Breast epithelium (tissue), 4 donors: ENCODE data around the gene RHBDL2. TPM values are rescaled to one million over a fixed set of nuclear protein-coding genes. Genes with fewer than 3 reads are reported as not detected.
A peak's percentile ranks its signal among the peaks of the same experiment; 100 is the strongest.
"Not testable (repeated sequence)": the region's sequence is repeated elsewhere in the genome, so short reads cannot be mapped to it uniquely, and the experiment has no call there.

ENCODE experiments used
- DNase-seq, 2 donors: peaks; one replicate each; pipeline ENCODE4 v3.0.0-alpha.2; 2019; ENCODE audit warnings: low spot score in 2 of 2
- H3K27ac ChIP-seq, 2 donors: fragments of 200-600 bp; sonication (generic) in 1 of 2; one replicate each; pipeline ENCODE4 v1.5.1; 2016 to 2019; ENCODE audit warnings: mild to moderate bottlenecking in 1 of 2
- H3K27me3 ChIP-seq, 2 donors: fragments of 200-600 bp; sonication (generic) in 1 of 2; one replicate each; pipeline versions ENCODE4 v1.5.1 to v1.6.0; 2017 to 2019; ENCODE audit warnings: control low read depth in 1 of 2, mild to moderate bottlenecking in 1 of 2
- H3K36me3 ChIP-seq: fragments of 200-600 bp; one replicate; pipeline ENCODE4 v1.5.1; 2019
- H3K4me1 ChIP-seq, 2 donors: fragments of 200-600 bp; sonication (generic); one replicate each; pipeline ENCODE4 v1.5.1; 2016 to 2019; ENCODE audit warnings: control low read depth in 1 of 2
- H3K4me3 ChIP-seq, 3 donors: fragments of 200-600 bp; sonication (generic); 1 replicate in 2 of 3; 2 replicates in 1 of 3; pipeline ENCODE4 v1.5.1; 2016 to 2019; ENCODE audit warnings: mild to moderate bottlenecking in 3 of 3, moderate library complexity in 2 of 3
- H3K9me3 ChIP-seq, 2 donors: fragments of 200-600 bp; sonication (generic) in 1 of 2; one replicate each; pipeline ENCODE4 v1.5.1; 2016 to 2019; ENCODE audit warnings: control low read depth in 1 of 2
- POLR2A ChIP-seq: fragments of 450-650 bp; IDR thresholded peaks from one replicate; pipeline ENCODE4 v1.6.1; 2016; ENCODE audit warnings: antibody characterized with exemption, mild to moderate bottlenecking, moderate library complexity
- POLR2AphosphoS5 ChIP-seq, 3 donors: sonication (generic); formaldehyde crosslinking; IDR thresholded peaks; one replicate each; pipeline ENCODE4 v1.6.1; 2017; ENCODE audit warnings: antibody characterized with exemption in 3 of 3
- intact Hi-C: fragments of 100-400 bp; cut with DNase I; formaldehyde crosslinking; loops from one replicate; pipeline ENCODE4 v1.15.1; 2023; ENCODE audit warnings: low total_unique reads
- total RNA-seq, 3 donors: library from RNA; depleted of rRNA; stranded (reverse); fragments of >200 nt; gene quantifications; one replicate each; pipeline ENCODE4 v1.1.0, GENCODE V29; 2016
- TF ChIP-seq, protein P1 (sequence below), 3 donors: fragments of 450-650 bp; IDR thresholded peaks; one replicate each; pipeline ENCODE4 v1.5.1; 2016 to 2017; ENCODE audit warnings: antibody characterized with exemption in 3 of 3, mild to moderate bottlenecking in 3 of 3, moderate library complexity in 3 of 3

RHBDL2 gene, protein sequence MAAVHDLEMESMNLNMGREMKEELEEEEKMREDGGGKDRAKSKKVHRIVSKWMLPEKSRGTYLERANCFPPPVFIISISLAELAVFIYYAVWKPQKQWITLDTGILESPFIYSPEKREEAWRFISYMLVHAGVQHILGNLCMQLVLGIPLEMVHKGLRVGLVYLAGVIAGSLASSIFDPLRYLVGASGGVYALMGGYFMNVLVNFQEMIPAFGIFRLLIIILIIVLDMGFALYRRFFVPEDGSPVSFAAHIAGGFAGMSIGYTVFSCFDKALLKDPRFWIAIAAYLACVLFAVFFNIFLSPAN
- total RNA-seq = 1 to 10 TPM in 1 of 3 donors, under 1 TPM in 2; 0.16 to 1.6 (median 0.33) TPM

DNA sequence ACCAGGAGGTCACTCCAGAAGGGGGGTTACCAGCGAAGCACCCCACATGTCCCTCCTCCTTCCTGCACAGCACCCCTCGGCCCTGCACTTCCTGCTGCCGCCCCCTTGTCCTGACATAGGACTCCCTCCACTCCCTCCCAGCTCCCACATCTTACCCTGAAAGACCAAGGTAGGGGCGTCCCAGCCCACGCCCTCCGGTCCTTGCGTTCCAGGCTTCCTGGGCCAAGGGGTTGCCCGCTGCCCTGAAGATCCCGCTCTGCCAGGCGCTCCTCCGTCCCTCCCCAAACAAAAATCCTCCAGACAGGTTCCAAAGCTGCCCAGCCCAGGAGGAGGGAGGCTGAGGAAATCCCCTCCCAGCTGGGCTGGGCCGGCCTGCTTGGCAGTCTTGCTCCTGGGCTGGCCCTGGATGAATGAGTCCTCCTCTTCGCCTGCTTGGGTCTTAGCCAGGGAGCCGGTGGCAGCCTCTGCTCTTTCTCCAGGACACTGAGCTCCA is at the start of gene RHBDL2:
Gene RHBDL2 (minus strand): TSS at position 304 of the 493 bp plus-strand sequence. CDS start 22,618 bp downstream, outside the sequence.
- Histone ChIP-seq H3K27ac (peak within 1 kb of the TSS; percentile 3 to 54), H3K36me3 (no peaks in the 10 kb centered on the region), H3K4me3 (peak within 1 kb of the TSS; percentile 35 to 71 (median 58)), H3K27me3 (no peaks in the 10 kb centered on the region), H3K4me1 (no peaks in the 10 kb centered on the region), H3K9me3 (no peaks in the 10 kb centered on the region)
- intact Hi-C loops = no loop called here
- TF ChIP-seq POLR2AphosphoS5 (IDR thresholded peaks at IDR 0.05) (no peak), POLR2A (no peak)
- TF ChIP-seq, protein P1, sequence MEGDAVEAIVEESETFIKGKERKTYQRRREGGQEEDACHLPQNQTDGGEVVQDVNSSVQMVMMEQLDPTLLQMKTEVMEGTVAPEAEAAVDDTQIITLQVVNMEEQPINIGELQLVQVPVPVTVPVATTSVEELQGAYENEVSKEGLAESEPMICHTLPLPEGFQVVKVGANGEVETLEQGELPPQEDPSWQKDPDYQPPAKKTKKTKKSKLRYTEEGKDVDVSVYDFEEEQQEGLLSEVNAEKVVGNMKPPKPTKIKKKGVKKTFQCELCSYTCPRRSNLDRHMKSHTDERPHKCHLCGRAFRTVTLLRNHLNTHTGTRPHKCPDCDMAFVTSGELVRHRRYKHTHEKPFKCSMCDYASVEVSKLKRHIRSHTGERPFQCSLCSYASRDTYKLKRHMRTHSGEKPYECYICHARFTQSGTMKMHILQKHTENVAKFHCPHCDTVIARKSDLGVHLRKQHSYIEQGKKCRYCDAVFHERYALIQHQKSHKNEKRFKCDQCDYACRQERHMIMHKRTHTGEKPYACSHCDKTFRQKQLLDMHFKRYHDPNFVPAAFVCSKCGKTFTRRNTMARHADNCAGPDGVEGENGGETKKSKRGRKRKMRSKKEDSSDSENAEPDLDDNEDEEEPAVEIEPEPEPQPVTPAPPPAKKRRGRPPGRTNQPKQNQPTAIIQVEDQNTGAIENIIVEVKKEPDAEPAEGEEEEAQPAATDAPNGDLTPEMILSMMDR (IDR thresholded peaks at IDR 0.05) = no peak
- peak; percentile 63 to 78 for DNase-seq

DNA sequence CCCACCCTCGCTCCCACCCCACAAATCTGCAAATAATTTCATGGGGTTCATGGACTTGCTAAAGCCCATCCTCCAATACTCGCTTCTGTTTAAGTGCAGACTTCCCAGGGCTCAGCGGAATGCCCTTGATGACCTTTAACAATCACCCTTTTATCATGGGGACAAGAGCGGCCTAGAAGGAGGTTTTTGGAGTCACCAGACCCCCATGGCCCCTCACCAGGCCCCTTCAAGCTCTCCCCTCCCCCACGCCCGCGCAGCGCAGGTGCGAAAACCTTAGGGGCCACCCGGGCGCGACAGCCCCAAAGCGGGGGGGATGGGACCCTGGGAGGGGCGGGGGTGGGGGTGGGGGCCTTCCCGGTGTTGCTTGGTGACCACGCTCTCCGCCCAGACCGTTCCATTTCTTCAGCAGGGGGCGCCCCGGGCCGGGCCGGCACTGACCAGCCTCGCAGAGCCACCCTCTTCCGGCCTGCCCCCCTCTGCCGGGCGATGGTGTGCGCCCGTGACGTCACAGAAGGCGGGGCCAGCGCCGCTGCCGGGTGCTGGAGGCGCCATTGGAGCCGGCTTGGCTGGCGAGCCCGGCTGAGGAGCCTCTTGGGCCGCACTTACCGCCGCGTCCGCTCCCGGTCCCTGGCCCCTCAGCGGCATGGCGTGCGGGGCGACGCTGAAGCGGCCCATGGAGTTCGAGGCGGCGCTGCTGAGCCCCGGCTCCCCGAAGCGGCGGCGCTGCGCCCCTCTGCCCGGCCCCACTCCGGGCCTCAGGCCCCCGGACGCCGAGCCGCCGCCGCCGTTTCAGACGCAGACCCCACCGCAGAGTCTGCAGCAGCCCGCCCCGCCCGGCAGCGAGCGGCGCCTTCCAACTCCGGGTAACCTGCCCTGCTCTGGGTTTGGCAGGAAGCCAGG is 49.4 kb upstream of the RHBDL2 start, which contains the start of gene AKIRIN1:
Gene AKIRIN1 (plus strand): TSS at position 539 of the 900 bp plus-strand sequence. CDS start 105 bp downstream, at position 644.
- no peaks in the 10 kb centered on the region for H3K9me3 ChIP-seq
- H3K4me1 ChIP-seq = no peaks in the 10 kb centered on the region
- peak within 1 kb of the TSS; percentile 95 for H3K27ac ChIP-seq
- no peaks in the 10 kb centered on the region for H3K27me3 ChIP-seq
- DNase-seq = peak; percentile 96 to 98
- H3K36me3 ChIP-seq = no peaks in the 10 kb centered on the region
- intact Hi-C loops = no loop called here
- peak within 1 kb of the TSS; percentile 94 to 99 (median 98) for H3K4me3 ChIP-seq
- TF ChIP-seq POLR2A = peak; percentile 58
- peak; percentile 73 to 90 (median 82) for TF ChIP-seq POLR2AphosphoS5 (IDR thresholded peaks at IDR 0.05)
- TF ChIP-seq, protein P1 (IDR thresholded peaks at IDR 0.05) = peak in 1 of 3 donors; percentile 14

DNA sequence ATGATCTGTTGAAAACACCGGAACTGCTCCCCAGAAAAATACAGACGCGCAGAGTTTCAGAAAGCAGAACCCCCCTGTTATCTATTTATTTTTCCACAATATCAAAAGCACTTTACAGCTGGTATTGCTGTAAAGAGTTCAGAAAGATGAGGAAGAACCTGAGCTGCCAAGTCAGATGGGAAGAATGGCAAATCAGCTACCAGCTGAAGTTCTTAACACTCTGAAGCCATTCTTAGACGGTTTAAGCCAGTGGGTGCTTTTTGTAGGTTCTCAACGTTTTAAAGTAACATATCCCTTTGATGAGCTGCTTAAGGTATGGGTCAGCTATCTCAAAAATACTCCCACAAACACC is 48.7 kb upstream of the RHBDL2 start:
- peak overlapping the region; percentile 95 for H3K27ac ChIP-seq
- H3K9me3 ChIP-seq = no peaks in the 10 kb centered on the region
- TF ChIP-seq, protein P1 (IDR thresholded peaks at IDR 0.05) = no peak
- TF ChIP-seq POLR2A (no peak), POLR2AphosphoS5 (IDR thresholded peaks at IDR 0.05) (no peak)
- H3K4me3 ChIP-seq = peak overlapping the region; percentile 94 to 99 (median 98)
- no peaks in the 10 kb centered on the region for H3K4me1 ChIP-seq
- intact Hi-C loops = no loop called here
- H3K36me3 ChIP-seq = no peaks in the 10 kb centered on the region
- no peaks in the 10 kb centered on the region for H3K27me3 ChIP-seq
- DNase-seq = no peak

DNA sequence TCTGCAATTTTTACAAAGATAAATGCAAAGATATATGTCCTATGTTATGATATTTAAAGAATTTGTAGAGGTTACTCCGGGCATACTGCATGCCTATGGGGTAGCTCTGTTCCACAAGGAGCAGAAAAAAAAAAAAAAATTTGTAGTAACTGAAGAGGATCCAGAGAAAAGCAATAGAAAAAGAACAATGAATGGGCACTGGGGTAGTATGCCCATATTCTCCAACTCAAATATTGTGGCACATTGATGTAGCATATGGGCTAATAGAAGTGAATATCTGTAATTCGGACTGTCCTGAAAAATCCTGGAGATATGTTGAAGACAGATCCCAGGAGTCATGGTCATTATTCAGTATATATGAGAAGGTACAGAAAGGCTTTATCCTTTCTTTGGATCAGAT is 48.3 kb upstream of the RHBDL2 start:
- peak overlapping the region; percentile 95 for H3K27ac ChIP-seq

DNA sequence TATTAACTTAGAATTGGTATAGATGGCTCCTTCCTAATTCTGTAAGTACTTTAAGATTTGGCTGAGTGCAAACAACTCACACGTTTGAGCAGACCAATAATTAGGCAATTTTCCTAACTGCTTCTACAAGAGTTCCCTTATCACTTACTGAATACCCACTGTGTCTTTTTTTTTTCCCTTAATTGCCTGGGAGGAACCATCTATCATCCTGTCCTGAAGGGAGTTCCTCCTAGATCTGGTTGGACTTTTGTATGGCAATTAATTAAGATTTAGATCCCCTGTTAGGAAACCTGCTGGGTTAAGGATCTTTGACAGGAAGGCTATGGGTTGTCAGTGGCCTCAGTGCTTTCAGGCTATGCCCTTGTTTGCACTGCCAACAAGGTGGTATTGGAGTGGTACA is 37.8 kb upstream of the RHBDL2 start:
- peaks cover 9 to 10% of the 10 kb centered on the region in 2 donors for H3K9me3 ChIP-seq
- H3K4me1 ChIP-seq, H3K36me3 ChIP-seq, H3K27ac ChIP-seq, DNase-seq, H3K27me3 ChIP-seq, H3K4me3 ChIP-seq, intact Hi-C loops: not testable (repeated sequence)

More for the DNA sequence above, 48.3 kb upstream of the RHBDL2 start:
- no peak for TF ChIP-seq POLR2A
- TF ChIP-seq, protein P1 (IDR thresholded peaks at IDR 0.05) = no peak
- no peak for TF ChIP-seq POLR2AphosphoS5 (IDR thresholded peaks at IDR 0.05)
- intact Hi-C loops = no loop called here
- Histone ChIP-seq H3K36me3 (no peaks in the 10 kb centered on the region), H3K4me1 (no peaks in the 10 kb centered on the region), H3K9me3 (no peaks in the 10 kb centered on the region), H3K4me3 (no peak overlapping the region), H3K27me3 (no peaks in the 10 kb centered on the region)
- no peak for DNase-seq

DNA sequence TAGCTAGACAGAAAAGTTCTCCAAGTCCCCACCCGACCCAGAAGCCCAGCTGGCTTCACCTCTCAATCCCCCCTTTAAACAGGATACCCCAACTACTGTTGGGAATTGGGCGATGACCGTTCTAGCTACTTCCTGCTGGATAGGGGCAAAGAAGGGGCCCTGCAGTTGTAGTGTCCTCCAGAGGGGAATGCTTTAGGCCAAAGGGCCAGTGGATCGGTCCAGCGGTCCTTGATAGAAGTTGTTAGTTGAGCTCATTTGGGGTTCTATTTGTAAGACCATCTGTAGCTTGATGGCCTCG is 36.6 kb upstream of the RHBDL2 start:
- intact Hi-C loops, DNase-seq, H3K27me3 ChIP-seq, H3K36me3 ChIP-seq, H3K4me1 ChIP-seq, H3K27ac ChIP-seq, H3K4me3 ChIP-seq: not testable (repeated sequence)
- H3K9me3 ChIP-seq = peaks cover 9 to 10% of the 10 kb centered on the region in 2 donors

DNA sequence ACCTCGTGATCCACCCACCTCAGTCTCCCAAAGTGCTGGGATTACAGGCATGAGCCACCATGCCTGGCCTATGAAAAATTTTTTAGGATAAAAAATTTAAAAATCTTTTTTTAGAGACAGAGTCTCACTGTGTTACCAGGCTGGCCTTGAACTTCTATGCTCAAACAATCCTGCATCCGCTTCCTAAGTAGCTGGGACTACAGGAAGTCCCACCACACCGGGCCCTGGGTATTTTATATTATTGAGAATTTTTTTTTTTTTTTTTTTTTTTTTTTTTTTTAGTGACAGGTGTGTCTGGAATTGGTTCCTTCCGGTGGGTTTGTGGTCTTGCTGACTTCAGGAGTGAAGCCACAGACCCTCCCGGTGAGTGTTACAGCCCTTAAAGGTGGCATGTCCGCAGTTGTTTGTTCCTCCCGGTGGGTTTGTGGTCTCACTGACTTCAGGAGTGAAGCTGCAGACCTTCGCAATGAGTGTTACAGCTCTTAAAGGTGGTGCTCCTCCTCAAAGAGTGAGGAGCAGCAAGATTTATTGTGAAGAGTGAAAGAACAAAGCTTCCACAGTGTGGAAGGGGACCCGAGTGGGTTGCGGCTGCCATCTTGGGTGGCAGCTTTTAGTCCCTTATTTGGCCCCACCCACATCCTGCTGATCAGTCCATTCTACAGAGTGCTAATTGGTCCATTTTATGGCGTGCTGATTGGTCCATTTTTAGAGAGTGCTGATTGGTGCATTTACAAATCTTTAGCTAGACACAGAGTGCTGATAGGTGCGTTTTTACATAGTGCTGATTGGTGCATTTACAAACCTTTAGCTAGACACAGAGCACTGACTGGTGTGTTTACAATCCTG is 36.0 kb upstream of the RHBDL2 start:
- H3K36me3 ChIP-seq, H3K27me3 ChIP-seq, intact Hi-C loops, DNase-seq, H3K4me1 ChIP-seq, H3K27ac ChIP-seq, H3K4me3 ChIP-seq: not testable (repeated sequence)
- H3K9me3 ChIP-seq = peaks cover 9 to 10% of the 10 kb centered on the region in 2 donors
